Stimulated activated CD8-positive, alpha-beta memory T cell treated with anti-CD3 and anti-CD28 coated beads, Interleukin-15, amount 100 ng/mL, for 48 hours (primary cell): ENCODE data around the gene FOXN1.
"Not testable (repeated sequence)": the region's sequence is repeated elsewhere in the genome, so short reads cannot be mapped to it uniquely, and the experiment has no call there.

ENCODE experiments used
- DNase-seq, 2 donors: peaks; one replicate each; pipeline ENCODE4 v3.0.0-alpha.2; 2020; ENCODE audit warnings: low read depth in 2 of 2

Gene FOXN1

GRCh38 chr17:28573966-28574480, 67.9 kb downstream of the FOXN1 start:
- no peak for DNase-seq

- no peak for DNase-seq
Observed at GRCh38 chr17:28574526-28574925, 68.4 kb downstream of the FOXN1 start.

- DNase-seq, result no peak
Observed at GRCh38 chr17:28575126-28575795, 69.1 kb downstream of the FOXN1 start.

- not testable (repeated sequence) for DNase-seq
Observed at GRCh38 chr17:28576016-28576415, 69.9 kb downstream of the FOXN1 start.

GRCh38 chr17:28576758-28577465, 70.8 kb downstream of the FOXN1 start, which contains the start of gene ALDOC:
Gene ALDOC, minus strand, starts transcription at chr17:28576895. Its CDS starts 1,363 bp downstream, at chr17:28575532.
- DNase-seq, result peak; percentile 96 to 97

- no peak for DNase-seq
Observed at GRCh38 chr17:28577466-28577824, 71.3 kb downstream of the FOXN1 start.

- no peak for DNase-seq
Observed at GRCh38 chr17:28578246-28579195, 72.4 kb downstream of the FOXN1 start.

GRCh38 chr17:28579526-28579925, 73.4 kb downstream of the FOXN1 start:
- peak in 1 of 2 donors; percentile 40 for DNase-seq

- DNase-seq, result no peak
Observed at GRCh38 chr17:28580959-28581358, 74.8 kb downstream of the FOXN1 start.

- DNase-seq, result no peak
Observed at GRCh38 chr17:28582513-28582912, 76.4 kb downstream of the FOXN1 start.

GRCh38 chr17:28584434-28584833, 78.3 kb downstream of the FOXN1 start:
- DNase-seq, result no peak

GRCh38 chr17:28585851-28586250, 79.7 kb downstream of the FOXN1 start:
- no peak for DNase-seq
